VCaP (cell line): ENCODE data around the gene GMPR.

Experiments used
- H3K27ac ChIP-seq: fragments of 450-650 bp; 2 replicates; pipeline ENCODE4 v1.5.1; 2017
- CTCF ChIP-seq: fragments of 450-650 bp; conservative IDR thresholded peaks from 2 replicates; pipeline ENCODE4 v1.5.1; 2017; ENCODE audit warnings: mild to moderate bottlenecking, moderate library complexity

Gene GMPR

GRCh38 chr6:16282370-16282769 is 44.0 kb downstream of the GMPR start:
- no peak for TF ChIP-seq CTCF

GRCh38 chr6:16284472-16284871 is 46.1 kb downstream of the GMPR start:
- H3K27ac ChIP-seq, result no peak overlapping the region
- no peak for TF ChIP-seq CTCF

More at GRCh38 chr6:16282370-16282769, 44.0 kb downstream of the GMPR start:
- no peak overlapping the region for H3K27ac ChIP-seq

GRCh38 chr6:16285467-16286150 is 47.2 kb downstream of the GMPR start:
- H3K27ac ChIP-seq, result no peak overlapping the region
- no peak for TF ChIP-seq CTCF

GRCh38 chr6:16286151-16286522 is 47.8 kb downstream of the GMPR start:
- H3K27ac ChIP-seq, result no peak overlapping the region
- TF ChIP-seq CTCF, result no peak

GRCh38 chr6:16288163-16288562 is 49.8 kb downstream of the GMPR start:
- TF ChIP-seq CTCF, result no peak
- H3K27ac ChIP-seq, result no peak overlapping the region

- no peak overlapping the region for H3K27ac ChIP-seq
These were observed 53.4 kb downstream of the GMPR start for GRCh38 chr6:16291739-16292138.

GRCh38 chr6:16292432-16292831 is 54.0 kb downstream of the GMPR start:
- no peak for TF ChIP-seq CTCF

More at GRCh38 chr6:16291739-16292138, 53.4 kb downstream of the GMPR start:
- no peak for TF ChIP-seq CTCF

More at GRCh38 chr6:16292432-16292831, 54.0 kb downstream of the GMPR start:
- H3K27ac ChIP-seq, result no peak overlapping the region
